Peyer's patch (tissue), 4 donors: ENCODE data around the gene IPO8.

Experiments
- CTCF ChIP-seq, 6 experiments: fragments of 450-650 bp in 4 of 6; fragments of 200-600 bp in 2 of 6; sonication (generic) in 1 of 6; IDR thresholded peaks; one replicate each; pipeline ENCODE4 v1.5.1; 2017 to 2019; ENCODE audit warnings: antibody characterized with exemption in 6 of 6, mild to moderate bottlenecking in 3 of 6, moderate library complexity in 1 of 6
- POLR2A ChIP-seq, 2 donors: fragments of 450-650 bp; IDR thresholded peaks; one replicate each; pipeline ENCODE4 v1.5.1; 2017; ENCODE audit warnings: antibody characterized with exemption in 2 of 2, mild to moderate bottlenecking in 2 of 2, moderate library complexity in 2 of 2

GRCh38 chr12:30613119-30613830 lies 82.4 kb downstream of the IPO8 start:
- TF ChIP-seq CTCF (IDR thresholded peaks at IDR 0.05) (no peak), POLR2A (IDR thresholded peaks at IDR 0.05) (no peak)
